Skin of body (tissue), 2 donors: ENCODE results near the gene ALB. TPM values are rescaled to one million over a fixed set of nuclear protein-coding genes. Genes with fewer than 3 reads are reported as not detected.

Experiments used
- DNase-seq: peaks from one replicate; lab custom pipeline; 2025; lab: John Stamatoyannopoulos, UW
- total RNA-seq: library from RNA; depleted of rRNA; stranded (reverse); fragments of >200 nt; gene quantifications from one replicate; pipeline ENCODE4 v1.2.3, GENCODE V29; 2014

Gene ALB
- total RNA-seq, 1 donor from 2014 or later, result 0.69 TPM

GRCh38 chr4:73450398-73451004 is 46.4 kb downstream of the ALB start:
- no peak for DNase-seq

DNA sequence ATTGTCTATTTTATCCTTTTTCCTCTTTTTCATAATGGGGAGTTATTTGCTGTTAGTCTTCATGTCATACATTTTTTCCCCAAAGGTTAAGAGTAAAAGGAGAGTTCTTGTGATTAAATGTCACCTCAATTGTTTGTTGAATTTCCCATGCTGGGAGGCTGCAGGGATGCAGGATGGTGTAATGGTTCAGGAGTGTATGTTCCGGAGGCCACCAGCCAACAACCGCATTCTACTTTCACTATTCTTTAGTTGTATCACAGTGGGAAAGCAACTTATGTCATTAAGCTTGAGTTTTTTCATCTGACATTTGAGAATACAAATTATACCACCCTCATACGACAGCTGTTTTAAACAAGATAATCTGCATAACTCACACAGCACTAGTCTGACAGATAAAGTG is 47.3 kb downstream of the ALB start:
- no peak for DNase-seq

- DNase-seq, result no peak
These were observed 48.1 kb downstream of the ALB start for GRCh38 chr4:73451981-73452747.

- no peak for DNase-seq
These were observed 49.0 kb downstream of the ALB start for GRCh38 chr4:73452953-73453700.

DNA sequence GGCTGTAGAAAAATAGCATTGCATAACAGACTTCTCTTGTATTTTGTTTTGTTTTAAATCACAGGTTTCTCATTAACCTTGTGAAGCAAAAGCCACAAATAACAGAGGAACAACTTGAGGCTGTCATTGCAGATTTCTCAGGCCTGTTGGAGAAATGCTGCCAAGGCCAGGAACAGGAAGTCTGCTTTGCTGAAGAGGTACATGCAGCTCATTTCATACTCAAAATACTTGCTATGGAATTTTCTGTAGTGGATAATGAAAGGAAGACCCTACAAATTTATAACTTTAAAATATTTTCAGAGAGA is 49.6 kb downstream of the ALB start:
- DNase-seq, result no peak

DNA sequence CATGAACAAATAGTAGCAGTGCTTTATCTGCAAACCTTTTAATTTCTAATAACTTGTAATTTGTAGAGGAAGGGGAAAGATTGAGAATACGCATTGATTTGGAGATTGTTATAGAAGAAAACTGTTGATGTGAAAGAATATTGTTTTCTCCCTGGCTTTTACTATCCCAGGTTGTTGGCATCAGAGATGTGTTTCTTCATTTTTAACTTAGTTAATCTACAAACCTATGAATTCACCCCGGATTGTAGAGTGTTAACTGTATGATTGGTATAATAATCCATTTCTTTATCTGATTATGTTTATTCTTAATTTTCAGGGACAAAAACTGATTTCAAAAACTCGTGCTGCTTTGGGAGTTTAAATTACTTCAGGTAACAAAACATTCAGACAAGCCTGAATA is 50.8 kb downstream of the ALB start:
- DNase-seq, result no peak

DNA sequence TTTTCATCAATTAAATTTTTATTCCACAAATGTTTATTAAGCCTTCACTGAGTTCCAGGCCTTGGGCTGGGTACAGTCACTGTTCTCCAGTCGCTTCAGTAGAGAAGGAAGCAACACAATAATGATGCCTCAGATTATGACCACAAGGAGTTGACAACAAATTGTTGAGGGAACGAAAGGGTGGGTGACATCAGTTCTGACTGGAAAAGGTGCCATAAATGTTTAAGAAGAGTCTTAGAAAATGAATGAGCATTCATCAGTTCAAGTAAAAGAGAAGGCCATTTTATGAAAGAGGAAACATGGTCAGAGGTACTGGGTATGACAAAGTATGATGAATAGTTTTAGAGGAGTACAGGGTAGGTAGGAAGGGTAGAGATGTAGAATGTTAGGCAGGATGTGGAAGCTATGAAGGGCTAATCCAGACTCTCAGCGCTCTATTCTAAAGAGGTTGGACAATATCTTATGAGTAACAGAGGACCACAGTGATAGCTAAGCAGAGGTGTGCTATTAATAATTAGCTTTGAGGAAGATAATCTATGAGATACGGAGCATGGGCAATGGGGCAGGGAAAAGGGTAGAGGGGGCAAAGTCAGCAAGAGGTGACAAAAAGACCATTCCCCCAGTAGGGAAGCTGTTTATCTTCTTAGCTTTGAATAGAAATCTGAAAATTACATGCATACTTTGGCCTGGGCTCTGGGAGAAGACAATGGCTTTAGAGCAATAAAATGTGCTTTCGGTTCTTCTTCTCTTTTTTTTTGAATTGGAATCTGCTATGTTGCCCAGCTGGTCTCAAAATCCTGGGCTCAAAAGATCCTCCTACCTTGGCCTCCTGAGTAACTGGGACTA is 52.3 kb downstream of the ALB start:
- no peak for DNase-seq

DNA sequence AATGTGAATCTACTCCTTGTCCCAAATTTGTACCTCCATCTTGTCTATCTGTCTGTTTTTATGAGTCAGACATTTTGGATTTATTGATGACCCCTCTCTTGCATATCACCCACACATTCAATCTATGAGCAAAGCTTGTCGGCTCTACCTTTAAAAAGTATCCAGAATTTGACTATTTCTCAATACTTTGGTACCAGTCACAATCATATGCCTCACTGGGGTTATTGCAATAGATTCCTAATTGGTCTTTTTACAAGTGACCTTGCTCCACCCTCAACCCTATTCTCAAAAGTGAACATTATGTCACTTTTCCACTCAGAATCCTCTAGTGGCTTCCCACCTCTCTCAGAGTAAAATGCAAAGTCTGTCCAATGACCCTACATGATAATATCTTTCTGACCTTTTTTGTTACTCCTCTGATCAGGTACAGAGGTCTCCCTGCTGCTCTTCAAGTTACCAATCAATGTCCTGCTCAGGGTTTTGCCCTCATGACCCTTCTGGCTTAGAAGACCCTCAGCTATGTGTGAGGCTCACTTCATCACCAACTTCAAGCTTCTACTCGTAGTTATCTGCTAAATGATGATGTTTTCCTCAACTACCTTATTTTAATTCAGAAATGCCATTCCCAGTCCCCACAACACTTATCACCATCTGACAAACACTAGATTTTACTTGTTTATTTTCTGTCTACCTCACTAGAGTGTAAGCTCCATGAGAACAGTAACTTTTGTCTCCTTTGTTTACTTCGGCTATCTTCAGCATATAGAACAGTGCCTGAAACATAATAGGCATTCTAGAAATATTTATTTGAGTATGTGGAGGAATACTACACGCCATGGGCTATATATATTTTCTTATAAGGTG is 54.3 kb downstream of the ALB start:
- no peak for DNase-seq

DNA sequence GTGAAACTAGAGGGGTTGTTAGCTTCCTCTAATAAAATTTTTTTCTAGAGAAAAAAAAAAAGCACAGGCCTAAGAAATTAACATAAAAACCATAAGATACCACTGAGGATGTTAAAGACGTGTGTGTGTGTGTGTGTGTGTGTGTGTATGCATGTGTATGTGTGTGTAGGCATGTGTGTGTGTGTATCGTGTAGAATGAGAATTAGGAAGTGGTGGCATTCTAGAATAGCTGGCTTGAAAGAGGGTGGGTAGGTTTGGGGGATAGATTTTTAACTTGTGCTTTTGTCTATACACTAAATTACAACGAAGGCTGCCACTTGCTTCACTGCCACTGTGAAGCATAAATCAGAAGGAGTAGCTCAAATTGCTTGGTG is 54.9 kb downstream of the ALB start:
- no peak for DNase-seq

- no peak for DNase-seq
These were observed 56.9 kb downstream of the ALB start for GRCh38 chr4:73460913-73461522.

- no peak for DNase-seq
These were observed 64.1 kb downstream of the ALB start for GRCh38 chr4:73468170-73468569.

- no peak for DNase-seq
These were observed 66.6 kb downstream of the ALB start for GRCh38 chr4:73470728-73471127.

Other genes with a start within 250 kb of the ALB start
- gene ANKRD17, start 145.5 kb upstream of the ALB start, total RNA-seq, result 54.0 TPM
- not detected for gene AFP, start 31.9 kb downstream of the ALB start, total RNA-seq
- not detected for gene AFM, start 77.5 kb downstream of the ALB start, total RNA-seq
- gene RASSF6, start 216.1 kb downstream of the ALB start, total RNA-seq, result 0.89 TPM